ENCODE data around the gene ARL3. TPM values are rescaled to one million over a fixed set of nuclear protein-coding genes. Genes with fewer than 3 reads are reported as not detected.

The ARL3 gene
- total RNA-seq, 1 donor from 2014 or later, result 9.5 TPM

DNA sequence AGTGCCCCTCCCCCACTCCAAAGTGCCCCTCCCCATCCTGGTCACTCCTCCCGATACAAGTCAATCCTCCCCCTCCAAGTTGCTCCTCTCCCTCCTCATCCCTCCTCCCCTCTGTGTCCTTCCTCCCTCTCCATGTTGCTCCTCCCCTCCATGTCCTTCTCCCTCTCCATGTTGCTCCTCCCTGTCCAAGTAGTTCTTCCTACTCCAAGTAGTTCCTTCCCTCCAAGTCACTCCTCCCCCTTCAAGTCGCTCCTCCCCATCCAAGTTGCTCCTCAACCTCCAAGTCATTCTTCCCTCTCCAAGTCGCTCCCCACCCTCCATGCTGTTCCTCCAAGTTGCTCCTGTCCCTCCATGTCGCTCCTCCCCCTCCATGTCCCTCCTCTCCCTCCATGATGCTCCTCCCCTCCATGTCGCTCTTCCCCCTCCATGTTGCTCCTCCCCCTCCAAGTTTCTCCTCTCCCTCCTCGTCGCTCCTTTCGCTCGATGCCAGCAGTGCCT is 20.9 kb upstream of the ARL3 start:
- H3K4me3 ChIP-seq (ENCODE audit: low read depth, low read length), result no peak overlapping the region
- no peak for TF ChIP-seq CTCF (conservative IDR thresholded peaks at IDR 0.05; ENCODE audit: low read depth, low read length)
- DNase-seq (ENCODE audit: low read depth), result no peak

DNA sequence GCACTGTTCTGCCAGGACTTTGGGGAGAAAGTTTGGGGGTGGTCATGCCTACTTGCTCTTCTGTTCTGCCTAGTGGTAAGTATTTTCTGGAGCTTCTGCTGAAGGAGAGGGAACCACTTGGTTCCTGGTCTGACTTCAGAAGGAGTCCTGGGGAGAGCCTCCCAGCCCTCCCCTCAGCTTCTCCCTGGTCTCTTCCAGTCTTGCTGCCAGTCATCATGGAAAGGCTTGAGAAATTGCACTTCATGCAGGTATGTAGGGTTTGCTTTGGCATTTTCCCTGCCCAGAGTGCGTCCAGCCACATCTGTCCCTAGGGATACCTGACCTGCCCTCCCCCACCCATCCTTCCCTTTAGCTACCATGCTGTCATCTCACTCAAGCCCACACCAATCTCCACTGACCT is 18.5 kb upstream of the ARL3 start:
- no peak for DNase-seq (ENCODE audit: low read depth)
- no peak overlapping the region for H3K4me3 ChIP-seq (ENCODE audit: low read depth, low read length)
- TF ChIP-seq CTCF (conservative IDR thresholded peaks at IDR 0.05; ENCODE audit: low read depth, low read length), result no peak

DNA sequence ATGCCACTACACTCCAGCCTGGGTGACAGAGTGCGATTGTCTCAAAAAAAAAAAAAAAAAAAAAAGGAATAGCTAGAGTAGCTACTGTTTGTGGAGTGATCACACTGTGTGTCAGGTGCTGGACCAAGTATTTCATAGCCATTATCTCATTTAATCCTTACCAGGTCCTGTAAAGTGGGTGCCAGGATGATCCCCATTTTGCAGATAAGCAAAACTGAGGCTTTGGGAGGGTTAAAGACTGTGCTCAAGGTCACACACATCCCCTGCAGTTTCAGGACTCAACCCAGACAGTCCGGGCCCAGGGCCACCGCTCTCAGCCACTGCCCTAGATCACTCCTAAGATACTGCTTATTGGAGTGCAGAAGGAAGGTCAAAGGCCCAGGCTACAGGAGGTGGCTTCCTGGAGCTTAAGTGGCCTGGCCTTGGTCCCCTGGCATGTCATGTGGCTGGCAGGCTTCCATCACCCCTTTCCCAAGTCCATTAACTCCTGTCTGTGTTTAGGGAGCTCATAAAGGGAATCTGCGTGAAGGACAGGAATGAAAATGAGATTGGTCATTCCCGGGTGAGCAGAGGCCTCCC is 17.1 kb upstream of the ARL3 start:
- H3K4me3 ChIP-seq (ENCODE audit: low read depth, low read length), result no peak overlapping the region
- no peak for TF ChIP-seq CTCF (conservative IDR thresholded peaks at IDR 0.05; ENCODE audit: low read depth, low read length)
- no peak for DNase-seq (ENCODE audit: low read depth)

DNA sequence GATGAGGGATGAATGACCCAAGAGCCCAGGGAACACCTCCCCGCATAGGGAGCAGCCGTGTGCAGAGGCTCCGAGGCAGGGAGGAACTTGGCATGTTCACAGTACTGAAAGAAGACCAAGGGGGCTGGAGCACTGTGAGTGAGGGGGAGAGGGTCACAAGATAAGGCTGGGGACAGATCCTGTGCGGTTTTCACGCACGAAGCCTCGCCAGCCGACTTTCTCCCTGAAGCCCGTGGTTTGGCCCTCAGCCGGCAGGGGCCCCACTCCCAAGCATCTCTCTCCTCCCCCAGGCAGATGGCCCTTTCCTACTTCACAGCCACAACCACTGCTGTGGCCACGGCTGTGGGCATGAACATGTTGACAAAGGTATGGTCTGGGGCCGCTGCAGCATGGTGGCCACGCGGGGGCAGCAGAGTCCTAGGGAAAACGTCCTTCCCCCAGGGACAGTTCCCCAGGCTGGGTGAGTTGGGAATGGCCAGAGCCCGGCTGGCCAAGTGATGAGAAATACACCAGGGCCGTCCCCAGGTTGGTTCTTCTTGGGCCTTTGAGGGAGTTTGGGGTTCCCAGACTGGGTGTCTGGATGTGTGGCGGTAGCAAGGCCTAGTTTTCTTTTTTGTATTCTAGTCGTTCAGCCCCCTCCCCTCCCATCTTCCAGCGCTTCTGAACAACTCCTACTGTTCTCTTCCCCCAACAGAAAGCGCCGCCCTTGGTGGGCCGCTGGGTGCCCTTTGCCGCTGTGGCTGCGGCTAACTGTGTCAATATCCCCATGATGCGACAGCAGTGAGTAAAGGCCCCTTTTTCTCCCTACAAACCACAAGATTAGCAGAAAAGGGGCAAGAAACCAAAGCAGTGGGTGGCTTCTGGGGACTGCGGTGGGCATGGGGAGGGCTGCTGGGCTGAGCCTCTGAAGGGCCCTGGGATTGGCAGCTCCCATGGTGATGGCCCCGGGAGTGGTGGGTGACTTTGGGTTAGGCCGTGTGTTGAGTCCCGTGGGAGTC is 15.1 kb upstream of the ARL3 start:
- peak; percentile 96 for TF ChIP-seq CTCF (conservative IDR thresholded peaks at IDR 0.05; ENCODE audit: low read depth, low read length)
- H3K4me3 ChIP-seq (ENCODE audit: low read depth, low read length), result no peak overlapping the region
- no peak for DNase-seq (ENCODE audit: low read depth)

DNA sequence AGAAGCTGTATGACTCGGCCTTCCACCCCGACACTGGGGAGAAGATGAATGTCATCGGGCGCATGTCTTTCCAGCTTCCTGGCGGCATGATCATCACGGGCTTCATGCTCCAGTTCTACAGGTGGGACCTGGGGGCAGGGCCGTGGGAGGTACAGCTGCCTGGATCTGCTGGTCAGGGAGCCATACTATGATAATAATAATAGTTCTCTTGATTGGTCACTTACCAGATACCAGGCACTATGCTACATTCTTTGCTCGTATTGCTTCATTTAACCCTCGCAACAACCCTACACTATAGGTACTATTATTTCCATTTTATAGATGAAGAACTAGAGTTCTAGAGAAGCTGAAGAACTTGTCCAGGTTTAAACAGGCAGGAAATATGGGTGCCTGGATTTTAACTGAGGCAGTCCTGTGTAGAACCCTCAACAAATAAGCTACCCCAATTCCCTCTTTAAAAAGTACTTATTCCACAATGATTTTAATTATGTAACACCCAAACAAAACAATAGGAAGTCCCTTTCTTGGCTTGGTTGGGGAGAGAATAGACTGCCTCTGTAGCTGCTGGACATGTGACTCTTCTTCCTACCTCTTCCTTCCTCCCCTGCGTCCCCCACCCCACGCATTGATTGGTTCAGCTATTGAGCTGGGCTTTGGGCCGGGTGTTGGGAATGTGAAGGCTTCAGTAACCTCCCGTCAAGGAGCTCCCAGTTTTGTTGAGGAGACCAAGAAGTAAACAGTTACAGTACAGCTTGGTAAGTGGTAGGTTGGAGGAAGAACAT is 13.0 kb upstream of the ARL3 start:
- no peak for TF ChIP-seq CTCF (conservative IDR thresholded peaks at IDR 0.05; ENCODE audit: low read depth, low read length)

GRCh38 chr10:102726274-102726673 is 12.1 kb upstream of the ARL3 start:
- TF ChIP-seq CTCF (conservative IDR thresholded peaks at IDR 0.05; ENCODE audit: low read depth, low read length), result no peak
- DNase-seq (ENCODE audit: low read depth), result no peak

More for the DNA sequence above, 13.0 kb upstream of the ARL3 start:
- DNase-seq (ENCODE audit: low read depth), result no peak
- no peak overlapping the region for H3K4me3 ChIP-seq (ENCODE audit: low read depth, low read length)

More at GRCh38 chr10:102726274-102726673, 12.1 kb upstream of the ARL3 start:
- no peak overlapping the region for H3K4me3 ChIP-seq (ENCODE audit: low read depth, low read length)
